Duodenal mucosa (tissue), 2 donors: ENCODE data around the gene CYP2C8.

Source experiments
- H3K27ac ChIP-seq: one replicate; pipeline ENCODE4 v1.7.0; 2013; ENCODE audit warnings: low read depth, low read length
- H3K27me3 ChIP-seq, 2 donors: one replicate each; pipeline ENCODE4 v1.7.0; 2013; ENCODE audit warnings: low read length in 2 of 2, control low read depth in 1 of 2; ENCODE audit not compliant: insufficient read depth in 2 of 2, control insufficient read depth in 1 of 2
- H3K36me3 ChIP-seq, 2 donors: one replicate each; pipeline ENCODE4 v1.7.0; 2013; ENCODE audit warnings: low read length in 2 of 2, control low read depth in 1 of 2; ENCODE audit not compliant: insufficient read depth in 2 of 2, control insufficient read depth in 1 of 2
- H3K4me1 ChIP-seq, 2 donors: one replicate each; pipeline ENCODE4 v1.7.0; 2013; ENCODE audit warnings: low read length in 2 of 2, control low read depth in 1 of 2; ENCODE audit not compliant: insufficient read depth in 2 of 2, control insufficient read depth in 1 of 2
- H3K4me3 ChIP-seq, 2 donors: one replicate each; pipeline ENCODE4 v1.7.0; 2013; ENCODE audit warnings: low read length in 2 of 2, low read depth in 1 of 2
- H3K9ac ChIP-seq, 2 donors: one replicate each; pipeline ENCODE4 v1.7.0; 2013; ENCODE audit warnings: low read length in 2 of 2, low read depth in 1 of 2
- H3K9me3 ChIP-seq, 2 donors: one replicate each; pipeline ENCODE4 v1.7.0; 2013; ENCODE audit warnings: low read length in 2 of 2, control low read depth in 1 of 2; ENCODE audit not compliant: control insufficient read depth in 1 of 2

CYP2C8 gene

GRCh38 chr10:94989192-94989591, 80.1 kb downstream of the CYP2C8 start:
- no peaks in the 10 kb centered on the region for H3K27me3 ChIP-seq
- no peak overlapping the region for H3K9ac ChIP-seq
- H3K36me3 ChIP-seq: peaks cover 0 to 14% of the 10 kb centered on the region in 2 donors
- H3K9me3 ChIP-seq: peaks cover 14 to 20% of the 10 kb centered on the region in 2 donors
- no peaks in the 10 kb centered on the region for H3K4me1 ChIP-seq
- no peak overlapping the region for H3K27ac ChIP-seq
- no peak overlapping the region for H3K4me3 ChIP-seq
